ENCODE measurements around the gene RLN3. TPM values are rescaled to one million over a fixed set of nuclear protein-coding genes. Genes with fewer than 3 reads are reported as not detected.
"Not testable (repeated sequence)": the region's sequence is repeated elsewhere in the genome, so short reads cannot be mapped to it uniquely, and the experiment has no call there.

Gene RLN3
- total and polyA plus RNA-seq, 4 donors = not detected

GRCh38 chr19:14019100-14019499 is 8.8 kb upstream of the RLN3 start:
- DNase-seq (ENCODE audit: low read depth in 4 of 6, low spot score in 6 of 6) = no peak
- WGBS (ENCODE audit: insufficient coverage) = no CpG with 5 or more reads among the region's 6 CpGs

GRCh38 chr19:14019739-14020138 is 8.2 kb upstream of the RLN3 start:
- H3K9me3 ChIP-seq (ENCODE audit: control insufficient read depth, insufficient read depth, low read length) = not testable (repeated sequence)

More at GRCh38 chr19:14019100-14019499, 8.8 kb upstream of the RLN3 start:
- H3K27ac ChIP-seq (ENCODE audit: low read depth, low read length) = no peak overlapping the region
- H3K36me3 ChIP-seq (ENCODE audit: control insufficient read depth, insufficient read depth, low read length) = no peaks in the 10 kb centered on the region
- H3K9me3 ChIP-seq (ENCODE audit: control insufficient read depth, insufficient read depth, low read length) = no peaks in the 10 kb centered on the region
- H3K4me1 ChIP-seq (ENCODE audit: control insufficient read depth, insufficient read depth, low read length) = peaks cover 3% of the 10 kb centered on the region
- H3K4me3 ChIP-seq (ENCODE audit: low read depth, low read length) = no peak overlapping the region
- H3K27me3 ChIP-seq (ENCODE audit: control insufficient read depth, insufficient read depth, low read length) = no peaks in the 10 kb centered on the region

GRCh38 chr19:14021474-14021873 is 6.5 kb upstream of the RLN3 start:
- Histone ChIP-seq H3K27ac (ENCODE audit: low read depth, low read length) (no peak overlapping the region), H3K4me1 (ENCODE audit: control insufficient read depth, insufficient read depth, low read length) (peaks cover 3% of the 10 kb centered on the region), H3K36me3 (ENCODE audit: control insufficient read depth, insufficient read depth, low read length) (no peaks in the 10 kb centered on the region), H3K9me3 (ENCODE audit: control insufficient read depth, insufficient read depth, low read length) (no peaks in the 10 kb centered on the region), H3K27me3 (ENCODE audit: control insufficient read depth, insufficient read depth, low read length) (no peaks in the 10 kb centered on the region), H3K4me3 (ENCODE audit: low read depth, low read length) (no peak overlapping the region)
- peak in 1 of 6 donors; percentile 26 for DNase-seq (ENCODE audit: low read depth in 4 of 6, low spot score in 6 of 6)
- WGBS (ENCODE audit: insufficient coverage) = 80% methylated on average over 4 of the region's 5 CpGs

More at GRCh38 chr19:14019739-14020138, 8.2 kb upstream of the RLN3 start:
- not testable (repeated sequence) for H3K27me3 ChIP-seq (ENCODE audit: control insufficient read depth, insufficient read depth, low read length); H3K4me1 ChIP-seq (ENCODE audit: control insufficient read depth, insufficient read depth, low read length); H3K27ac ChIP-seq (ENCODE audit: low read depth, low read length); H3K4me3 ChIP-seq (ENCODE audit: low read depth, low read length); DNase-seq (ENCODE audit: low read depth in 4 of 6, low spot score in 6 of 6); H3K36me3 ChIP-seq (ENCODE audit: control insufficient read depth, insufficient read depth, low read length)
- WGBS (ENCODE audit: insufficient coverage) = no CpG with 5 or more reads among the region's 3 CpGs

DNA sequence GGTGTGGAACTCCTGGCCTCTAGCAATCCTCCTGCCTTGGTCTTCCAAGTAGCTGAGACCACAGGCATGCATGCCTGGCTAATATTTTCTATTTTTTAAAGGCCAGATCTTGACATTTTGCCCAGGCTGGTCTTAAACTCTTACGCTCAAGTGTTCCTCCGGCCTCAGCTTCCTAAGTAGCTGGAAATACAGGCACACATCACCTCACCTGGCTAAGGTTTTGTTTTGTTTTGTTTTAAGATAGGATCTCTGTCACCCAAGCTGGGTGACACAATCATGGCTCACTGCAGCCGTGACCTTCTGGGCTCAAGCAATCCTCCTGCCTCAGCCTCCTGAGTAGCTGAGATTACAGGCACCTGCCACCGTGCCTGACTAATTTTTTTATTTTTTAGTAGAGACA is 5.5 kb upstream of the RLN3 start:
- Histone ChIP-seq H3K27ac (ENCODE audit: low read depth, low read length) (no peak overlapping the region), H3K36me3 (ENCODE audit: control insufficient read depth, insufficient read depth, low read length) (no peaks in the 10 kb centered on the region), H3K27me3 (ENCODE audit: control insufficient read depth, insufficient read depth, low read length) (no peaks in the 10 kb centered on the region), H3K9me3 (ENCODE audit: control insufficient read depth, insufficient read depth, low read length) (no peaks in the 10 kb centered on the region), H3K4me3 (ENCODE audit: low read depth, low read length) (no peak overlapping the region), H3K4me1 (ENCODE audit: control insufficient read depth, insufficient read depth, low read length) (peaks cover 3% of the 10 kb centered on the region)
- no peak for DNase-seq (ENCODE audit: low read depth in 4 of 6, low spot score in 6 of 6)
- WGBS (ENCODE audit: insufficient coverage) = 91% methylated on average over 3 of the region's 4 CpGs

DNA sequence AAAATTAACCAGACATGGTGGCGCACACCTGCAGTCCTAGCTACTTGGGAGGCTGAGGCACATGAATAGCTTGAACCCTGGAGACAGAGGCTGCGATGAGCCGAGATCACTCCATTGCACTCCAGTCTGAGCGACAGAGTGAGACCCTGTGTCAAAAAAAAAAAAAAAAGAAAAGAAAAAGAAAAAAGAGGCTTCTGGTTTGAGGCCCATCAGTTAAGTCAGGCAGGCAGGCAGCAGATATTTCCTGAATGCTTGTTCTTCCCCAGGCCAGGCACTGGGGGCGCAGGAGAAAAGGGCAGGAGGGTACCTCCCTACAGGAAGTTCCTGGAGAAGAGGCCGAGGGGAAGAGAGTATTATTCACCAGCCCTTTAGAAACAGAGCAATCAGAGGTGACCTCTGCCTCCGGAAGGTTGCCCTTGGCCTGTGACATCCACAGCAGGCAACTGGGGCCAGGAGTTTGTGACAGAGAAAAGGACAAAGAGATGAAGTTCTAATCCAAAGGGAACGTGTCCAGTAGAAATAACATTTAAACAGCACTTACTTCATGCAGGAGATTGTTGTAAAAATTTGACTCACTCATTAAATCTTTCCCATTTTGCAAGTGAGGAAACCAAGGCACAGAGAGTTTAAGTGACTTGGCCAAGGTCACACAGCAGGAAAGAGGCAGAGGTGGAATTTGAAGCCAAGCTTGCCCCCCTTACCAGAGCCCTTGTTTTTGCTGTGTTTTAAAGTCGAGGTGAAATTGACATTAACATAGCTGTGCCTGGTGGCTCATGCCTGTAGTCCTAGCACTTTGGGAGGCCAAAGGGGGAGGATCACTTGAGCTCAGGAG is 4.3 kb upstream of the RLN3 start:
- DNase-seq (ENCODE audit: low read depth in 4 of 6, low spot score in 6 of 6) = peak in 1 of 6 donors; percentile 25
- Histone ChIP-seq H3K4me3 (ENCODE audit: low read depth, low read length) (no peak overlapping the region), H3K4me1 (ENCODE audit: control insufficient read depth, insufficient read depth, low read length) (peaks cover 3% of the 10 kb centered on the region), H3K27me3 (ENCODE audit: control insufficient read depth, insufficient read depth, low read length) (peaks cover 4% of the 10 kb centered on the region), H3K36me3 (ENCODE audit: control insufficient read depth, insufficient read depth, low read length) (no peaks in the 10 kb centered on the region), H3K9me3 (ENCODE audit: control insufficient read depth, insufficient read depth, low read length) (no peaks in the 10 kb centered on the region), H3K27ac (ENCODE audit: low read depth, low read length) (no peak overlapping the region)
- 59% methylated on average over 6 of the region's 9 CpGs for WGBS (ENCODE audit: insufficient coverage)

DNA sequence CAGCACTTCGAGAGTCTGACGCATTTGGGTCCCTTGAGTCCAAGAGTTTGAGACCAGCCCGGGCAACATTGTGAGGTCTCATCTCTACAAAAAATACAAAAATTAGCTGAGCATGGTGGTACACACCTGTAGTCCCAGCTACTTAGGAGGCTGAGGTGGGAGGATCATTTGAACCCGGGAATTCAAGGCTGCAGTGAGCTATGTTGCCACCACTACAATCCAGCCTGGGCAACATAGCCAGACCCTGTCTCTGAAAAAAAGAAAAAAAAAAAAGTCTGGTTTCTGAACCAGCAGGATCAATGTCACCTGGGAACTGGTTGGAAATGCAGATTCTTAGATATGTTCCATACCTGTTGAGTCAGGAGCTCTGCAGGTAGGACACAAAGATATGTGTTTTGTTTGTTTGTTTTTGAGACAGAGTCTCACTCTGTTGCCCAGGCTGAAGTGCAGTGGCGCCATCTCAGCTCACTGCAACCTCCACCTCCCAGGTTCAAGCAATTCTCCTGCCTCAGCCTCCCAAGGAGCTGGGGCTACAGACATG is 1.2 kb upstream of the RLN3 start:
- peaks cover 14% of the 10 kb centered on the region for H3K27me3 ChIP-seq (ENCODE audit: control insufficient read depth, insufficient read depth, low read length)
- WGBS (ENCODE audit: insufficient coverage) = 83% methylated on average over 2 of the region's 5 CpGs
- H3K27ac ChIP-seq (ENCODE audit: low read depth, low read length); H3K36me3 ChIP-seq (ENCODE audit: control insufficient read depth, insufficient read depth, low read length); H3K9me3 ChIP-seq (ENCODE audit: control insufficient read depth, insufficient read depth, low read length); H3K4me1 ChIP-seq (ENCODE audit: control insufficient read depth, insufficient read depth, low read length); H3K4me3 ChIP-seq (ENCODE audit: low read depth, low read length); DNase-seq (ENCODE audit: low read depth in 4 of 6, low spot score in 6 of 6): not testable (repeated sequence)

DNA sequence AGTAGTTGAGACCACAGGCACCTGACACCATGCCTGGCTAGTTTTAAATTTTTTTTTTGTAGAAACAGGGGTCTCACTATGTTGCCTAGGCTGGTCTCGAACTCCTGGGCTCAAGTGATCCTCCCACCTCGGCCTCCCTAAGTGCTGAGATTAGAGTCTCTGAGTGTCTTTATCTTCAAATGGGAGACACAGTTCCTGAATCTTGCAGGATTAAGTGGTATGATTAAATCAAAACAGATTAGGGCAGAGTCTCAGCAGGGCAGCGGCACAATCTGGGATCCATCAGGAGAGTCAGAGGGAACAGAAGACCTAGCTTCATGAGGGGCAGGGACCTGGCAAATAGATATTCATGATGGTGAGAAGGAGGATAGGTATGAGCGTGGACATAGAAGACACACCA is 953 bp downstream of the RLN3 start:
- no peaks in the 10 kb centered on the region for H3K36me3 ChIP-seq (ENCODE audit: control insufficient read depth, insufficient read depth, low read length)
- DNase-seq (ENCODE audit: low read depth in 4 of 6, low spot score in 6 of 6) = no peak
- no peak overlapping the region for H3K27ac ChIP-seq (ENCODE audit: low read depth, low read length)
- peaks cover 14% of the 10 kb centered on the region for H3K27me3 ChIP-seq (ENCODE audit: control insufficient read depth, insufficient read depth, low read length)
- WGBS (ENCODE audit: insufficient coverage) = 86% methylated on average over 4 of the region's 4 CpGs
- H3K4me1 ChIP-seq (ENCODE audit: control insufficient read depth, insufficient read depth, low read length) = peaks cover 17% of the 10 kb centered on the region
- no peaks in the 10 kb centered on the region for H3K9me3 ChIP-seq (ENCODE audit: control insufficient read depth, insufficient read depth, low read length)
- H3K4me3 ChIP-seq (ENCODE audit: low read depth, low read length) = no peak overlapping the region

- WGBS (ENCODE audit: insufficient coverage) = 36% methylated on average over 9 of the region's 20 CpGs
- no peak overlapping the region for H3K27ac ChIP-seq (ENCODE audit: low read depth, low read length)
Measured at GRCh38 chr19:14030997-14031718, 3.2 kb downstream of the RLN3 start.

DNA sequence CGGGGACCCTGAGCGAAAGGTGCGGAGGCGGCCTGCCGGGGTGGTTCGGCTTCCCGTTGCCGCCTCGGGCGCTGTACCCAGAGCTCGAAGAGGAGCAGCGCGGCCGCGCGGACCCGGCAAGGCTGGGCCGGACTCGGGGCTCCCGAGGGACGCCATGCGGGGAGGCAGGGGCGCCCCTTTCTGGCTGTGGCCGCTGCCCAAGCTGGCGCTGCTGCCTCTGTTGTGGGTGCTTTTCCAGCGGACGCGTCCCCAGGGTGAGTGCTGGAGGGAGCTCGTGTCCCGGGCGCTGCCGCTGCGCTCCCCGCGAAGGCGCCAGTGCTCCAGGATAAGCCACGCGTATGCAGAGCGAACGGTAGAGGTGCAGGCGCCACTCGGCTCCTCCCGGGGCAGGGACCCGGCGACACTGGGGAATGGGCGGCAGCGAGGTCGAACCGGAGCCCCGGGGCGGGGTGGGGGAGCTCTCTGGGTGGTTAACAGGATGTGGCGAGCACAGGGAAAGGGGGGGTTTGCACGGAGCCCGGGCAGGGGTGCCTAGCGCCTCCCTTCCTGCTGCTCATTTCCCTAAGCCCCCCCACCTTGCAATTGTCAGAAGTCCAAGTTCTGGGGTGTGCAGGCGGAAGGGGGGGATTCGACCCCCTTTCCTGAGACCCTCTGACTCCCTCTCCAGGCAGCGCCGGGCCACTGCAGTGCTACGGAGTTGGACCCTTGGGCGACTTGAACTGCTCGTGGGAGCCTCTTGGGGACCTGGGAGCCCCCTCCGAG is 4.0 kb downstream of the RLN3 start, which contains the start of gene IL27RA:
Gene IL27RA, plus strand, starts transcription at position 44 of the 762 bp plus-strand sequence. Its CDS starts 111 bp downstream, at position 155.
- WGBS (ENCODE audit: insufficient coverage) = under 1% methylated on average over 53 of the region's 63 CpGs
- Histone ChIP-seq H3K27me3 (ENCODE audit: control insufficient read depth, insufficient read depth, low read length) (peaks cover 14% of the 10 kb centered on the region), H3K27ac (ENCODE audit: low read depth, low read length) (no peak within 1 kb of the TSS), H3K4me3 (ENCODE audit: low read depth, low read length) (peak within 1 kb of the TSS; percentile 55), H3K36me3 (ENCODE audit: control insufficient read depth, insufficient read depth, low read length) (no peaks in the 10 kb centered on the region), H3K9me3 (ENCODE audit: control insufficient read depth, insufficient read depth, low read length) (no peaks in the 10 kb centered on the region), H3K4me1 (ENCODE audit: control insufficient read depth, insufficient read depth, low read length) (peaks cover 17% of the 10 kb centered on the region)
- DNase-seq (ENCODE audit: low read depth in 4 of 6, low spot score in 6 of 6) = peak in 4 of 6 donors; percentile 20 to 84 (median 56)

More at GRCh38 chr19:14030997-14031718, 3.2 kb downstream of the RLN3 start:
- DNase-seq (ENCODE audit: low read depth in 4 of 6, low spot score in 6 of 6) = no peak
- H3K4me1 ChIP-seq (ENCODE audit: control insufficient read depth, insufficient read depth, low read length) = peaks cover 17% of the 10 kb centered on the region
- no peaks in the 10 kb centered on the region for H3K9me3 ChIP-seq (ENCODE audit: control insufficient read depth, insufficient read depth, low read length)
- peaks cover 14% of the 10 kb centered on the region for H3K27me3 ChIP-seq (ENCODE audit: control insufficient read depth, insufficient read depth, low read length)
- no peaks in the 10 kb centered on the region for H3K36me3 ChIP-seq (ENCODE audit: control insufficient read depth, insufficient read depth, low read length)
- peak overlapping the region; percentile 55 for H3K4me3 ChIP-seq (ENCODE audit: low read depth, low read length)
